ENCODE measurements around the gene TMCO4. TPM values are rescaled to one million over a fixed set of nuclear protein-coding genes. Genes with fewer than 3 reads are reported as not detected.

Gene TMCO4
- total and polyA plus RNA-seq, 2 of the 8 experiments (the other 6 are each of a cell fraction or from before 2014, with no cell fraction given) = 3.0 to 3.1 TPM

GRCh38 chr1:19768353-19769210, 31.1 kb downstream of the TMCO4 start:
- H4K5ac ChIP-seq (ENCODE audit: insufficient read length, low read depth, low read length) = no peak overlapping the region
- no peak overlapping the region for H3K14ac ChIP-seq (ENCODE audit: insufficient read length)
- H2AK5ac ChIP-seq (ENCODE audit: low read depth, low read length) = no peak overlapping the region
- H3K36me3 ChIP-seq (ENCODE audit: control insufficient read depth in 2 of 4, insufficient read depth in 4 of 4, low read length in 3 of 4) = no peaks in the 10 kb centered on the region
- H3K23ac ChIP-seq (ENCODE audit: insufficient read length) = no peak overlapping the region
- H2BK12ac ChIP-seq (ENCODE audit: low read depth, low read length) = no peak overlapping the region; the same call in 1 of the 2 replicates
- H3K56ac ChIP-seq (replicated peaks; ENCODE audit: insufficient read length, low read depth, low read length) = no peak overlapping the region
- H3K23me2 ChIP-seq (ENCODE audit: low read depth, low read length) = no peaks in the 10 kb centered on the region
- no peak for DNase-seq (ENCODE audit: low read depth in 1 of 2, low spot score in 2 of 2)
- no peaks in the 10 kb centered on the region for H3K79me2 ChIP-seq (ENCODE audit: control insufficient read depth in 1 of 2, insufficient read depth in 2 of 2, low read length in 2 of 2)
- no peak overlapping the region for H4K91ac ChIP-seq (replicated peaks; ENCODE audit: insufficient read length, low read length)
- WGBS, 2 experiments (ENCODE audit: extremely low coverage in 1 of 2, insufficient coverage in 1 of 2, insufficient read length in 1 of 2, insufficient replicate concordance in 2 of 2, low coverage in 1 of 2, low lambda C conversion rate in 2 of 2, missing lambda C conversion rate in 1 of 2) = 74% methylated on average over 18 of the region's 18 CpGs; no CpG with 5 or more reads in 1 of the 2 experiments
- no peaks in the 10 kb centered on the region for H3K9me3 ChIP-seq (ENCODE audit: insufficient read depth in 2 of 2, low read depth in 1 of 2, low read length in 1 of 2)
- H3K9ac ChIP-seq (replicated peaks in 1 of 4; ENCODE audit: extremely low read depth in 1 of 4, low read depth in 3 of 4, low read length in 3 of 4) = no peak overlapping the region
- H4K20me1 ChIP-seq (replicated peaks in 1 of 2; ENCODE audit: control insufficient read depth in 1 of 2, insufficient read depth in 2 of 2, low read length in 2 of 2) = no peaks in the 10 kb centered on the region
- peak overlapping the region; percentile 31; the same call in 1 of the 2 replicates for H2BK15ac ChIP-seq (ENCODE audit: low read length)
- no peak overlapping the region for H2BK120ac ChIP-seq (replicated peaks; ENCODE audit: low read depth, low read length)
- H2AFZ ChIP-seq (ENCODE audit: low read length) = 0 out of 2 replicates have a peak overlapping the region, but pooled peaks have one; percentile 22
- 0 out of 8 replicates have a peak overlapping the region, but pooled peaks of 1 of the 4 experiments have one; percentile 1 for H3K4me3 ChIP-seq (ENCODE audit: extremely low read depth in 1 of 4, insufficient read depth in 2 of 4, low read depth in 3 of 4, low read length in 4 of 4)
- no peak overlapping the region for H2BK5ac ChIP-seq (ENCODE audit: low read depth, low read length)
- no peak overlapping the region for H3K27ac ChIP-seq (ENCODE audit: low read depth, low read length)
- no peak overlapping the region for H3K4ac ChIP-seq (replicated peaks; ENCODE audit: insufficient read length, low read depth, low read length)
- no peak overlapping the region for H2BK20ac ChIP-seq (ENCODE audit: low read length)
- 0 out of 2 replicates have a peak, but pooled peaks have one; percentile 14 for TF ChIP-seq GABPA (IDR thresholded peaks at IDR 0.05; ENCODE audit: borderline replicate concordance, insufficient read depth, low read length)
- TF ChIP-seq MAX (IDR thresholded peaks at IDR 0.05) = no peak
- no peak for TF ChIP-seq SIX5 (IDR thresholded peaks at IDR 0.05; ENCODE audit: low read depth, low read length)
- H4K8ac ChIP-seq (ENCODE audit: extremely low read depth, insufficient read depth, low read length) = no peak overlapping the region; the same call in 1 of the 2 replicates
- FAIRE-seq = no peak
- H3K4me1 ChIP-seq (replicated peaks in 1 of 4; ENCODE audit: control insufficient read depth in 3 of 4, insufficient read depth in 4 of 4, low read length in 3 of 4) = peaks cover 6 to 19% (median 14%) of the 10 kb centered on the region in 4 experiments
- no peak overlapping the region for H3K18ac ChIP-seq (ENCODE audit: extremely low read depth, low read length)
- H3K79me1 ChIP-seq (ENCODE audit: low read depth, low read length) = no peaks in the 10 kb centered on the region
- ChIA-PET CTCF (ENCODE audit: partially characterized antibody) (interaction anchor here (1.1 to 9.2 kb wide), 4 partner anchors 9 to 99 kb away, joined by 3 to 74 read pairs (median 3); no protein-coding TSS in a partner anchor), POLR2A (ENCODE audit: partially characterized antibody) (no interaction called here)
- H3K27me3 ChIP-seq (replicated peaks in 1 of 4; ENCODE audit: control insufficient read depth in 3 of 4, extremely low read depth in 1 of 4, insufficient read depth in 3 of 4, low read length in 3 of 4) = no peaks in the 10 kb centered on the region
- peak overlapping the region in 1 of 2 experiments; percentile 39; a peak in 1 of 4 replicates for H3K4me2 ChIP-seq (ENCODE audit: insufficient read depth in 1 of 2, low read depth in 2 of 2, low read length in 2 of 2)

Data from H1 (cell line).